ENCODE data around the gene MIER1. TPM values are rescaled to one million over a fixed set of nuclear protein-coding genes. Genes with fewer than 3 reads are reported as not detected.
"Not testable (repeated sequence)": the region's sequence is repeated elsewhere in the genome, so short reads cannot be mapped to it uniquely, and the experiment has no call there.

Gene MIER1
- total and polyA plus RNA-seq, 2 donors, result 26.7 to 42.7 TPM

DNA sequence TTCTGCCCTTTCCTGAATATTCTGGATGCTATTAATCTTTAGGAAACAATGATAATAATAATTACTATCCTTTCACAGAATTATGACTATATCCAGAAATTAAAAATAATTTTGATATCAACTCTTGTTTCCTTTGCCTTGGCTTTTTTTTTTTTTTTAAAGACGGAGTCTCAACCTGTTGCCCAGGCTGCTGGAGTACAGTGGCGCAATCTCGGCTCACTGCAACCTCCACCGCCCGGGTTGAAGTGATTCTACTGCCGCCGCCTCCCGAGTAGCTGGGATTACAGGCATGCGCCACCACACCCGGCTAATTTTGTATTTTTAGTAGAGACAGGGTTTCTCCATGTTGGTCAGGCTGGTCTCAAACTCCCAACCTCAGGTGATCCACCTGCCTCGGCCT, 54.8 kb downstream of the MIER1 start:
- H3K9me3 ChIP-seq (ENCODE audit: control insufficient read depth in 2 of 2, insufficient read depth in 1 of 2, low read length in 1 of 2); H3K4me3 ChIP-seq (ENCODE audit: low read length in 2 of 2); DNase-seq (ENCODE audit: low read depth in 6 of 9, low spot score in 9 of 9); H3K27ac ChIP-seq (ENCODE audit: low read depth in 1 of 2, low read length in 1 of 2); H3K27me3 ChIP-seq (ENCODE audit: control insufficient read depth in 2 of 2, insufficient read depth in 1 of 2, low read length in 1 of 2); H3K4me1 ChIP-seq (ENCODE audit: control insufficient read depth in 2 of 2, insufficient read depth in 2 of 2, low read length in 2 of 2): not testable (repeated sequence)
- H3K36me3 ChIP-seq (ENCODE audit: control insufficient read depth in 2 of 2, insufficient read depth in 2 of 2, low read length in 1 of 2), result peaks cover 9 to 63% of the 10 kb centered on the region in 2 donors
- WGBS, result 99% methylated on average over 11 of the region's 11 CpGs

DNA sequence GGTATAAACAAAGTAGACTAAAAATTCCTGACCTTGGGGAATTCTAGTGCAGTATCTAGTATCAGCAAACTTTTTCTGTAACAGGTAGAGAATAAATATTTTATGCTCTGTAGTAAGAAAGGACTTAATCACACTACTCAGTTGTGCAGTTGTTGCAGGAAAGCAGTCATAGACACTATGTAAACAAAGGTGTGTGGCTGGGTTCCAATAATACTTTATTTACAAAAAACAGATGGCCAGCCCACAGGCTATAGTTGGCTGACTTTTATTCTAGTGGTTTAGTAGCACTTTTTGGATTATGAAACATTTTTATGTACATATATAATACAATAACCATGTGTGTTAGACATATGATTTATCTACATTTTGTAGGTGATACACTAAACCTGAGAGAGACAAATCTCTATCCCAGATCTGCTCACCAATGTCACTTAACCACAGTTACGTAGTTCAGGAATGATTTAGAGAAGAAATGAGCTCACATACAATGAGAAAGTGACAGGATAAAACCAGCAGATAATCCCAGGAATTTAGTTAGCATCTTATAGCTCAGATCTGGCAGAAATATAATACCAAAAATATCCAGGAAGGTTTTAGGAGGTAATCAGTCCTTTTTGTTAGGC, 56.1 kb downstream of the MIER1 start:
- Histone ChIP-seq H3K9me3 (ENCODE audit: control insufficient read depth in 2 of 2, insufficient read depth in 1 of 2, low read length in 1 of 2) (no peaks in the 10 kb centered on the region), H3K27ac (ENCODE audit: low read depth in 1 of 2, low read length in 1 of 2) (peak overlapping the region in 1 of 2 donors; percentile 60), H3K4me1 (ENCODE audit: control insufficient read depth in 2 of 2, insufficient read depth in 2 of 2, low read length in 2 of 2) (no peaks in the 10 kb centered on the region), H3K27me3 (ENCODE audit: control insufficient read depth in 2 of 2, insufficient read depth in 1 of 2, low read length in 1 of 2) (no peaks in the 10 kb centered on the region), H3K36me3 (ENCODE audit: control insufficient read depth in 2 of 2, insufficient read depth in 2 of 2, low read length in 1 of 2) (peaks cover 4 to 58% of the 10 kb centered on the region in 2 donors), H3K4me3 (ENCODE audit: low read length in 2 of 2) (no peak overlapping the region)
- DNase-seq (ENCODE audit: low read depth in 6 of 9, low spot score in 9 of 9), result peak in 1 of 9 donors; percentile 16
- WGBS, result 81% methylated on average over 1 of the region's 1 CpG

DNA sequence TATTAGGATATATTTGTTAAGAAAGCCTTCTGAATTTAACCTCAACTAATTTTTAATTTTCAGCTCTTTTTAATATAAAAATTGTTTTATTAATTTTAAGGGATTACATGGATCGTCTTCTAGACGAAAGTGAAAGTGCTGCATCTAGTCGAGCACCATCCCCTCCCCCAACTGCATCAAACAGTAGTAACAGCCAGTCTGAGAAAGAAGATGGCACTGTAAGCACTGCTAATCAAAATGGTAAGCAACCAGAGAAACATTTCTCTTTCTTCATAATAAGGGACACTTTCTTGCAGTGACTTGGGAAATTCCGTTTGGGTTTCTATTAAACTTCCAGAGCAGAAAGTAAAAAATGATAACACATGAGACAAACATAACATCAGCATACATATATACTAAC, 56.9 kb downstream of the MIER1 start:
- H3K9me3 ChIP-seq (ENCODE audit: control insufficient read depth in 2 of 2, insufficient read depth in 1 of 2, low read length in 1 of 2), result no peaks in the 10 kb centered on the region
- no peaks in the 10 kb centered on the region for H3K27me3 ChIP-seq (ENCODE audit: control insufficient read depth in 2 of 2, insufficient read depth in 1 of 2, low read length in 1 of 2)
- H3K27ac ChIP-seq (ENCODE audit: low read depth in 1 of 2, low read length in 1 of 2), result peak overlapping the region in 1 of 2 donors; percentile 60
- peak overlapping the region; percentile 36 to 41 for H3K4me3 ChIP-seq (ENCODE audit: low read length in 2 of 2)
- H3K36me3 ChIP-seq (ENCODE audit: control insufficient read depth in 2 of 2, insufficient read depth in 2 of 2, low read length in 1 of 2), result peaks cover 4 to 58% of the 10 kb centered on the region in 2 donors
- no peaks in the 10 kb centered on the region for H3K4me1 ChIP-seq (ENCODE audit: control insufficient read depth in 2 of 2, insufficient read depth in 2 of 2, low read length in 2 of 2)
- 28% methylated on average over 4 of the region's 4 CpGs for WGBS
- DNase-seq (ENCODE audit: low read depth in 6 of 9, low spot score in 9 of 9), result peak; percentile 39 to 89 (median 72)

DNA sequence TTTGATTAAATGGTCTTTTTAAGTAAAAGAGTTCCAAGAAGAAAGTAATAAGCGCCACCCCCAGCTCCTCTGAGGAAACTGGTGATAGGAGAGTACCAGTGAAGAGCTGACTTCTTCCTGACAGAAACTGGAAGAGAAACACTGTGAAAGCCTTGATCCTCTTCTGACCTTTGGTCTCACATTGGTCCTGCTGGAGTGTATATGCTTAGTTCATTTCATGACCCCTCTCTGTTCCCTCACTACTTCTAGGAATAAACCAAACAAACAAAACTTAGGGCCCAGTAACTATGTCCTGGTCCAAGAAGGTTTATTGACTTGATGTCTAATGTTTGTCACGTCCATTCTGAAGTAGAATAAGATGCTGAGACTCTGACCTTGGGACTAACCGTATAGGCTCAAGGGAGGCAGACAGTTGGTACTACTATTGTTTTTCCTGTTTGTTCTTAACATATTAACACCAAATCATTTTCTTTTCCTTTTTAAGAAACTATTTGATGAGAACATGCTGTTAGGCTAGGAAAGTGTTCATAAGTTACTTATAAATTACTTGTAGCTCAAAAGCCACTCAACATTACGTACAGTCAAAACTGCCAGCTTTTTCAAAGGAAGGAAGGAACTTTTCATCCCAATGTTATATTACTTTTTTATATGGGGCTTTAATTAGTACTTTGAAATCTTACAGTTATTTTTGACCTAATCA, 57.9 kb downstream of the MIER1 start:
- H3K9me3 ChIP-seq (ENCODE audit: control insufficient read depth in 2 of 2, insufficient read depth in 1 of 2, low read length in 1 of 2), result no peaks in the 10 kb centered on the region
- 98% methylated on average over 4 of the region's 4 CpGs for WGBS
- H3K36me3 ChIP-seq (ENCODE audit: control insufficient read depth in 2 of 2, insufficient read depth in 2 of 2, low read length in 1 of 2), result peaks cover 4 to 51% of the 10 kb centered on the region in 2 donors
- no peak overlapping the region for H3K27ac ChIP-seq (ENCODE audit: low read depth in 1 of 2, low read length in 1 of 2)
- no peak for DNase-seq (ENCODE audit: low read depth in 6 of 9, low spot score in 9 of 9)
- H3K4me3 ChIP-seq (ENCODE audit: low read length in 2 of 2), result no peak overlapping the region
- no peaks in the 10 kb centered on the region for H3K4me1 ChIP-seq (ENCODE audit: control insufficient read depth in 2 of 2, insufficient read depth in 2 of 2, low read length in 2 of 2)
- H3K27me3 ChIP-seq (ENCODE audit: control insufficient read depth in 2 of 2, insufficient read depth in 1 of 2, low read length in 1 of 2), result no peaks in the 10 kb centered on the region

DNA sequence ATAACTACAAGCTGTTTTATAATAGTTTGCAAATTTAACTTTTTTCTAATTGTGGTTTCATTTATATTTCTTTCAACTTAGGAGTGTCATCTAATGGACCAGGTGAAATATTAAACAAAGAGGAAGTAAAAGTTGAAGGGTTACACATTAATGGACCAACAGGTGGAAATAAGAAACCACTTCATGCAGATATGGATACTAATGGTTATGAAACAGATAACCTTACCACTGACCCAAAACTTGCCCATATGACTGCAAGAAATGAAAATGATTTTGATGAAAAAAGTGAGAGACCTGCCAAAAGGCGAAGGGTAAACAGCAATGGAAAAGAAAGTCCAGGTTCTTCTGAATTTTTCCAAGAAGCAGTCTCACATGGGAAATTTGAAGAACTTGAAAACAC, 59.7 kb downstream of the MIER1 start:
- Histone ChIP-seq H3K36me3 (ENCODE audit: control insufficient read depth in 2 of 2, insufficient read depth in 2 of 2, low read length in 1 of 2) (peaks cover 10 to 49% of the 10 kb centered on the region in 2 donors), H3K9me3 (ENCODE audit: control insufficient read depth in 2 of 2, insufficient read depth in 1 of 2, low read length in 1 of 2) (no peaks in the 10 kb centered on the region), H3K4me1 (ENCODE audit: control insufficient read depth in 2 of 2, insufficient read depth in 2 of 2, low read length in 2 of 2) (no peaks in the 10 kb centered on the region), H3K4me3 (ENCODE audit: low read length in 2 of 2) (no peak overlapping the region), H3K27me3 (ENCODE audit: control insufficient read depth in 2 of 2, insufficient read depth in 1 of 2, low read length in 1 of 2) (no peaks in the 10 kb centered on the region), H3K27ac (ENCODE audit: low read depth in 1 of 2, low read length in 1 of 2) (no peak overlapping the region)
- WGBS, result 96% methylated on average over 1 of the region's 1 CpG
- no peak for DNase-seq (ENCODE audit: low read depth in 6 of 9, low spot score in 9 of 9)

DNA sequence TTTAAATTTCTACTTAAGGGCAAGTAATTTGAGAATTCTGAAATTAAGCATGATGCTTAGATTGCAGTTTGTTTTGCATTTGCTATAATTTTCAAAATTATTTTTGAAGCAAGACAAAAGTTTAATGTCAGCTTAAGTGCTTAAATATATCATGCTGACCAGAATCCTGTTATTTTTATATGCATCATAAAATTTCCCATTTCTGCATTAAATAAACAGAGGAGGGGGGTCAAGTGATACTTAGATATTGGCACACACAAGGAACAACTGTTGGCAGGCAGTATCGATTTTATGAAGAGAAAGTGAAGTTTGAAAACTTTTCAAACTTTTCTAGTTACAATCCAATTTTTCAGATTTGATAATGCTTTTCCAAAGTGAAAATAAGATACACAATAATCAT, 61.0 kb downstream of the MIER1 start:
- no peaks in the 10 kb centered on the region for H3K27me3 ChIP-seq (ENCODE audit: control insufficient read depth in 2 of 2, insufficient read depth in 1 of 2, low read length in 1 of 2)

DNA sequence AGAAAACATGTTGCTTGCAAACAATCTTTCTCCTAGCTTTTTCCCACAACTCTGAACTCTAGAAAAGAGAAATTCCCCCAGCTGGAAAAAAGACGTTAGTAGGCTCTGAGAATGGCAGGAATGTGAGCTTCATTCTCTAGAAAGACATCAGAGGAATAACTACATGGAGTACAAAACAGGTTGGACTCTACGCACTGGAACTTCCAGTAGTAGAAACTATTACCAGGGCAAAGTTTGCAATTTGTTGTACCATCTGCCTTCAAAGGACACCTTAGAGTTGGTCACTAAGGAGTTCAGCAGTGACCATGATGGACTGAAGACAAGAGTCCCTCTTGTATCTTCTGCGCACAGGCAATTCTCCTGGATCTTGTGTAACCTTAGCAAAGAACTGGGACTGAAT, 68.3 kb downstream of the MIER1 start:
- H3K27ac ChIP-seq (ENCODE audit: low read depth in 1 of 2, low read length in 1 of 2), result no peak overlapping the region
- no peaks in the 10 kb centered on the region for H3K9me3 ChIP-seq (ENCODE audit: control insufficient read depth in 2 of 2, insufficient read depth in 1 of 2, low read length in 1 of 2)
- no peaks in the 10 kb centered on the region for H3K27me3 ChIP-seq (ENCODE audit: control insufficient read depth in 2 of 2, insufficient read depth in 1 of 2, low read length in 1 of 2)
- H3K36me3 ChIP-seq (ENCODE audit: control insufficient read depth in 2 of 2, insufficient read depth in 2 of 2, low read length in 1 of 2), result peaks cover 16 to 45% of the 10 kb centered on the region in 2 donors
- no peak for DNase-seq (ENCODE audit: low read depth in 6 of 9, low spot score in 9 of 9)
- 98% methylated on average over 3 of the region's 3 CpGs for WGBS
- no peak overlapping the region for H3K4me3 ChIP-seq (ENCODE audit: low read length in 2 of 2)
- peaks cover 0 to 3% of the 10 kb centered on the region in 2 donors for H3K4me1 ChIP-seq (ENCODE audit: control insufficient read depth in 2 of 2, insufficient read depth in 2 of 2, low read length in 2 of 2)

More for the DNA sequence above, 61.0 kb downstream of the MIER1 start:
- no peaks in the 10 kb centered on the region for H3K4me1 ChIP-seq (ENCODE audit: control insufficient read depth in 2 of 2, insufficient read depth in 2 of 2, low read length in 2 of 2)
- no peak overlapping the region for H3K27ac ChIP-seq (ENCODE audit: low read depth in 1 of 2, low read length in 1 of 2)
- peaks cover 12 to 50% of the 10 kb centered on the region in 2 donors for H3K36me3 ChIP-seq (ENCODE audit: control insufficient read depth in 2 of 2, insufficient read depth in 2 of 2, low read length in 1 of 2)
- 90% methylated on average over 1 of the region's 1 CpG for WGBS
- no peaks in the 10 kb centered on the region for H3K9me3 ChIP-seq (ENCODE audit: control insufficient read depth in 2 of 2, insufficient read depth in 1 of 2, low read length in 1 of 2)
- DNase-seq (ENCODE audit: low read depth in 6 of 9, low spot score in 9 of 9), result no peak
- no peak overlapping the region for H3K4me3 ChIP-seq (ENCODE audit: low read length in 2 of 2)

DNA sequence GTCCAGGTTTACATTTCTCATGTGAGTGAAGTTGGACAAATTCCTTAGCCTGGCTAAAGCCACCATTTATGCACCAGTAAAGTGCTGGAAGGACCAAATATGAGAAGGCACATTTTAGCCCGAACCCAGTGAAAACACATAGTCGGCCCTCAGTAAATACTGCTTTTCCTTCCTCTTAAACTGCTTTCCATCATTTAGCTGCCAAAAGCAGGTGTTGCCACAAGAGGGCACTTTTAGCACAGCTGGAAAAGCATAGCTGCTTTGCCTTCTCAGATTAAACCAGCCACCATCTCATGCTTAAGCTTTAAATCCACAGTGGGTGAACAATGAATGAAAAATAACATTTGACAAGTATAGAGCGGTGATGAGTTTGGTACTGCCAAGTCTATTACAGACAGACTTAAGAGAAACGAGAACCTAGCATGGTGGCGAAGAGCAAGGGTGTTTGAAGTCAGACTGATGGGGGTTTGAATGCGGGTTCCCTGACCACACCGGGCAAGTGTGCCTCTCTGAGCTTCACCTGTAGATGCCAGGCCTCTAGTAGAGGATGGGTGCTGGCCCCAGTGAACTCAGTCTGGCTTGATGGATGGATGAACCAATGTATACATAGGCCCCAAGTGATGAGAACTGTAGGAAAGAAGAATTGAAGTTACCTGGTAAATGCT, 71.4 kb downstream of the MIER1 start:
- 73% methylated on average over 7 of the region's 7 CpGs for WGBS
- DNase-seq (ENCODE audit: low read depth in 6 of 9, low spot score in 9 of 9), result peak; percentile 44 to 87 (median 65)

DNA sequence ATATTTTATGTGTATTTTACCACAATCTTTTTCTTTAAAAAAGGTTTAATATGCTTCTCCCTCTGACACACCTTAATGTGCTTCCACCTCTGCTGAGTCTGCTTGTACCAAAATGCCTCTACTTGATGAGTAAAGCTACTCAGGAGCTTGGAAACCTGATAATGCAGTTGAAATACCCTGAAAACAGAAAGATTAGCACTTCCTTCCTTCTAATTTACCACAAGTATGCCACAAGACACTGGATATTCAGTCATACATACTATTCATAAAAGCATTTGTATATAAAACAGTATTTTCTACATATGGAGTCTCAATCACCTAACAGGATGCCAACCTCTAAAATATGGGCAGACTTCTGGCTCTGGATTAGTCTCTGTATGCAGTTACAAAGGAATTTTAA, 74.2 kb downstream of the MIER1 start:
- H3K4me1 ChIP-seq (ENCODE audit: control insufficient read depth in 2 of 2, insufficient read depth in 2 of 2, low read length in 2 of 2), result peaks cover 2 to 5% of the 10 kb centered on the region in 2 donors
- H3K27ac ChIP-seq (ENCODE audit: low read depth in 1 of 2, low read length in 1 of 2), result no peak overlapping the region
- DNase-seq (ENCODE audit: low read depth in 6 of 9, low spot score in 9 of 9), result no peak
- H3K36me3 ChIP-seq (ENCODE audit: control insufficient read depth in 2 of 2, insufficient read depth in 2 of 2, low read length in 1 of 2), result peaks cover 15 to 35% of the 10 kb centered on the region in 2 donors
- no peaks in the 10 kb centered on the region for H3K9me3 ChIP-seq (ENCODE audit: control insufficient read depth in 2 of 2, insufficient read depth in 1 of 2, low read length in 1 of 2)
- no peaks in the 10 kb centered on the region for H3K27me3 ChIP-seq (ENCODE audit: control insufficient read depth in 2 of 2, insufficient read depth in 1 of 2, low read length in 1 of 2)
- no peak overlapping the region for H3K4me3 ChIP-seq (ENCODE audit: low read length in 2 of 2)

More for the DNA sequence above, 71.4 kb downstream of the MIER1 start:
- Histone ChIP-seq H3K9me3 (ENCODE audit: control insufficient read depth in 2 of 2, insufficient read depth in 1 of 2, low read length in 1 of 2) (no peaks in the 10 kb centered on the region), H3K4me1 (ENCODE audit: control insufficient read depth in 2 of 2, insufficient read depth in 2 of 2, low read length in 2 of 2) (peaks cover 0 to 5% of the 10 kb centered on the region in 2 donors), H3K4me3 (ENCODE audit: low read length in 2 of 2) (no peak overlapping the region), H3K27ac (ENCODE audit: low read depth in 1 of 2, low read length in 1 of 2) (no peak overlapping the region), H3K36me3 (ENCODE audit: control insufficient read depth in 2 of 2, insufficient read depth in 2 of 2, low read length in 1 of 2) (peaks cover 11 to 31% of the 10 kb centered on the region in 2 donors), H3K27me3 (ENCODE audit: control insufficient read depth in 2 of 2, insufficient read depth in 1 of 2, low read length in 1 of 2) (no peaks in the 10 kb centered on the region)
